OCI-LY1 (cell line): Measurements from ENCODE around the gene GID8.

Source experiments
- H2AFZ ChIP-seq: fragments of 200-600 bp; sonication (generic), shearing (Covaris generic); 2 replicates; pipeline ENCODE4 v1.6.0; 2014; ENCODE audit warnings: antibody characterized with exemption, mild to moderate bottlenecking, low read length
- H3F3A ChIP-seq: fragments of 200-600 bp; sonication (generic), shearing (Covaris generic); 2 replicates; pipeline ENCODE4 v1.6.0; 2014; ENCODE audit warnings: mild to moderate bottlenecking, antibody characterized with exemption, low read length, moderate library complexity; ENCODE audit not compliant: insufficient read depth
- H3K27ac ChIP-seq: fragments of 200-600 bp; sonication (generic); 2 replicates; pipeline ENCODE4 v1.5.1; 2014; ENCODE audit warnings: low read length, mixed run types, mild to moderate bottlenecking, low read depth; ENCODE audit not compliant: poor library complexity, severe bottlenecking
- H3K27me3 ChIP-seq: fragments of 200-600 bp; sonication (generic); 2 replicates; pipeline ENCODE4 v1.6.0; 2014; ENCODE audit warnings: antibody characterized with exemption, mild to moderate bottlenecking, low read length, moderate library complexity; ENCODE audit not compliant: insufficient read depth
- H3K36me3 ChIP-seq: fragments of 200-600 bp; sonication (generic); 2 replicates; pipeline ENCODE4 v1.6.1; 2014; ENCODE audit warnings: mild to moderate bottlenecking, antibody characterized with exemption, low read length, moderate library complexity, mixed read lengths; ENCODE audit not compliant: insufficient read depth
- H3K4me1 ChIP-seq: fragments of 200-600 bp; sonication (generic); 2 replicates; pipeline ENCODE4 v1.5.1; 2014; ENCODE audit warnings: mild to moderate bottlenecking, low read length, moderate library complexity; ENCODE audit not compliant: insufficient read depth, severe bottlenecking
- H3K4me2 ChIP-seq: fragments of 200-600 bp; sonication (generic), shearing (Covaris generic); 2 replicates; pipeline ENCODE4 v1.6.1; 2014; ENCODE audit warnings: low read length
- H3K4me3 ChIP-seq: fragments of 200-600 bp; sonication (generic); 2 replicates; pipeline ENCODE4 v1.5.1; 2014; ENCODE audit warnings: low read length, low read depth, mild to moderate bottlenecking, mixed read lengths; ENCODE audit not compliant: poor library complexity, severe bottlenecking
- H3K79me2 ChIP-seq: fragments of 200-600 bp; shearing (Covaris generic); 2 replicates; pipeline ENCODE4 v1.6.1; 2016; ENCODE audit warnings: mixed run types, low read length, mixed read lengths; ENCODE audit not compliant: insufficient read depth
- H3K9ac ChIP-seq: fragments of 200-600 bp; sonication (generic), shearing (Covaris generic); 2 replicates; pipeline ENCODE4 v1.6.1; 2014; ENCODE audit warnings: mild to moderate bottlenecking, low read length, mixed read lengths
- H3K9me2 ChIP-seq: fragments of 200-600 bp; sonication (generic), shearing (Covaris generic); 2 replicates; pipeline ENCODE4 v1.6.1; 2014; ENCODE audit warnings: low read depth, mild to moderate bottlenecking, low read length, mixed read lengths
- H3K9me3 ChIP-seq: fragments of 200-600 bp; shearing (Covaris generic); 2 replicates; pipeline ENCODE4 v1.6.1; 2014; ENCODE audit warnings: low read length, mixed read lengths
- H4K20me1 ChIP-seq: fragments of 200-600 bp; sonication (generic), shearing (Covaris generic); 2 replicates; pipeline ENCODE4 v1.6.0; 2016; ENCODE audit warnings: mild to moderate bottlenecking, low read length; ENCODE audit not compliant: insufficient read depth
- EZH2 ChIP-seq: fragments of 200-600 bp; sonication (generic), shearing (Covaris generic); IDR thresholded peaks from 2 replicates; pipeline ENCODE4 v1.8.0; 2017; ENCODE audit warnings: borderline replicate concordance, mixed run types, mild to moderate bottlenecking, antibody characterized with exemption, low read length, moderate library complexity, mixed read lengths
- TF ChIP-seq, protein P1 (sequence below): fragments of 200-600 bp; sonication (generic), shearing (Covaris generic); IDR thresholded peaks from 2 replicates; pipeline ENCODE4 v1.5.1; 2017; ENCODE audit warnings: mild to moderate bottlenecking, antibody characterized with exemption, low read length, moderate library complexity, mixed read lengths

GID8 gene

DNA sequence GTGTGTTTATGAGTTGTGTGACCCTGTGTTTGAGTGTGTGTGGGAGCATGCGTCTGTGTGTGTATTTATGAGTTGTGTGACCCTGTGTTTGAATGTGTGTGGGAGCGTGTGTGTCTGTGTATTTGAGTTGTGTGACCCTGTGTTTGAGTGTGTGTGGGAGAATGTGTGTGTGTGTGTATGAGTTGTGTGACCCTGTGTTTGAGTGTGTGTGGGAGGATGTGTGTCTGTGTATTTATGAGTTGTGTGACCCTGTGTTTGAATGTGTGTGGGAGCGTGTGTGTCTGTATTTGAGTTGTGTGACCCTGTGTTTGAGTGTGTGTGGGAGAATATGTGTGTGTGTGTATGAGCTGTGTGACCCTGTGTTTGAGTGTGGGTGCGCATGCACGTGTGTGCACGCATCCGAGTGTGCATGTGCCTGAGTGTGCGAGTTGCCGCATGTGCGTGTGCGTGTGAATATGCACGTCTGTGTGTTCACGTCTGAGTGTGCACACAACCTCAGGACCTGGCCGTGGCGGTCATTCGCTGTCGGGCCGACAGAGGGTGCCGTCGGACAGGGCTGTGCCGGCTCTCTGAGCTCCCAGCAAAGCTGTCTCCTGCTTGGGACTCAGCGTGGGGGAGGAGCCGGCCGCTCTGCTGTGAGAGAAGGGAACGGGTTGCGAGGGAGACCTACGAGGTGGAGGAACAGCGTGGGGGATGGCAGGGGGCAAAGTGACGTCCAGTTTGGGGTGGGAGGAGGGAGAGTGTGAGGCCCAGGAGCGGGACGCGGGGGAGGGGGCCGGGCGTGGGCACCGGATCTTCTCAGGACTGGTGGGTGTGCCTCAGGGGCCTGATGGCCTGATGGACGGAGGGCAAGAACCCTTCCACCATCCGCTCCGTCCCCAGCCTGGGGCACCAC lies 34.2 kb downstream of the GID8 start:
- no peak overlapping the region for H3K27ac ChIP-seq
- H3K4me2 ChIP-seq = no peak overlapping the region
- H3K27me3 ChIP-seq = 0 out of 2 replicates have a peak, but pooled peaks cover 13% of the 10 kb centered on the region
- no peaks in the 10 kb centered on the region for H3K9me3 ChIP-seq
- no peak overlapping the region for H3K4me3 ChIP-seq
- H3K36me3 ChIP-seq = no peaks in the 10 kb centered on the region; the same call in 1 of the 2 replicates
- TF ChIP-seq EZH2 = no peak
- TF ChIP-seq, protein P1, sequence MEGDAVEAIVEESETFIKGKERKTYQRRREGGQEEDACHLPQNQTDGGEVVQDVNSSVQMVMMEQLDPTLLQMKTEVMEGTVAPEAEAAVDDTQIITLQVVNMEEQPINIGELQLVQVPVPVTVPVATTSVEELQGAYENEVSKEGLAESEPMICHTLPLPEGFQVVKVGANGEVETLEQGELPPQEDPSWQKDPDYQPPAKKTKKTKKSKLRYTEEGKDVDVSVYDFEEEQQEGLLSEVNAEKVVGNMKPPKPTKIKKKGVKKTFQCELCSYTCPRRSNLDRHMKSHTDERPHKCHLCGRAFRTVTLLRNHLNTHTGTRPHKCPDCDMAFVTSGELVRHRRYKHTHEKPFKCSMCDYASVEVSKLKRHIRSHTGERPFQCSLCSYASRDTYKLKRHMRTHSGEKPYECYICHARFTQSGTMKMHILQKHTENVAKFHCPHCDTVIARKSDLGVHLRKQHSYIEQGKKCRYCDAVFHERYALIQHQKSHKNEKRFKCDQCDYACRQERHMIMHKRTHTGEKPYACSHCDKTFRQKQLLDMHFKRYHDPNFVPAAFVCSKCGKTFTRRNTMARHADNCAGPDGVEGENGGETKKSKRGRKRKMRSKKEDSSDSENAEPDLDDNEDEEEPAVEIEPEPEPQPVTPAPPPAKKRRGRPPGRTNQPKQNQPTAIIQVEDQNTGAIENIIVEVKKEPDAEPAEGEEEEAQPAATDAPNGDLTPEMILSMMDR = peak; percentile 76
- H3K79me2 ChIP-seq = no peaks in the 10 kb centered on the region
- H3F3A ChIP-seq = no peaks in the 10 kb centered on the region
- peaks cover 1% of the 10 kb centered on the region for H3K4me1 ChIP-seq
- no peak overlapping the region for H3K9ac ChIP-seq
- H3K9me2 ChIP-seq = no peaks in the 10 kb centered on the region
- H4K20me1 ChIP-seq = no peaks in the 10 kb centered on the region
- H2AFZ ChIP-seq = no peak overlapping the region

DNA sequence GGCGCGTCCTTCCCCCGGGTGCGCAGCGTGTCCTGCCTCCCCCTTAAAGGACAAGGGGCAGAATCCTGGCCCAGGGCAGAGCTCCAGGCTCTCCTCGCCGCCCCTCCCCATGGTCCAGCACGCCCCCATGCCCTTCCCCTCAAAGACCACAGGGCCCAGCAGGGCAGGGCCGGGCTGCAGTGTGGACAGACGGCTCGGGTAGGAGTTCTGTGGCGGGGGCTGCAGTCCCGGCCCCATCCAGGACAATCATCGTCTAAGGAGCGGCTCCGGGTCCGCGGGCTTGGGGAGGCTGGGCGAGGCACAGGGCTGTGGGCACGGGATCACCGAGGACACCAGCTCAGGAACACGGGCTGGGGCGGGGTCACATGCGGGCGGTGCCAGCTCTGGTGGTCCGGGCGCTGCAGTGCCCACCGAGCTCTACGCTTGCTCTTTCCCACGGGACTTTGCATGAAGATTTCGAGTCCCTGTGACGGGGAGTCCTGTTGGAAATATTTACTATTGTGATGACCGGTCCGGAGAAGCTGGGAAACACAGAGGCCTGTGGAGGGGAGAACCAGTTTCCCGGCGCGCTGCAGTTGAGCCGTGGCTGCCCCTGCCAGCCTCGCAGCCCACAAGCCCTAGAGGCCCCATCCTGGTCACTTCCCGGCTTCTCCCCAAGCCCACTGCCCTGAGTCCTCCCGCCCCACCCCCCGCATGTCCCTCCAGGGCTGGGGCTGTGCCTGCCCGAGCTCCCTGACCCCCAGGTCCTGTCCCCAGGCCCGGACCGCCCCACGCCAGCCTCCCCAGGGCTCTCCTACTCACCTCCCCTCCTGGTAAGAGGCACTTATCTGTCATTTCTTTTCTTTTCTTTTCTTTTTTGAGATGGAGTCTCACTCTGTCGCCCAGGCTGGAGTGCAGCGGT lies 35.1 kb downstream of the GID8 start:
- H2AFZ ChIP-seq = no peak overlapping the region
- H3K9me3 ChIP-seq = no peaks in the 10 kb centered on the region

DNA sequence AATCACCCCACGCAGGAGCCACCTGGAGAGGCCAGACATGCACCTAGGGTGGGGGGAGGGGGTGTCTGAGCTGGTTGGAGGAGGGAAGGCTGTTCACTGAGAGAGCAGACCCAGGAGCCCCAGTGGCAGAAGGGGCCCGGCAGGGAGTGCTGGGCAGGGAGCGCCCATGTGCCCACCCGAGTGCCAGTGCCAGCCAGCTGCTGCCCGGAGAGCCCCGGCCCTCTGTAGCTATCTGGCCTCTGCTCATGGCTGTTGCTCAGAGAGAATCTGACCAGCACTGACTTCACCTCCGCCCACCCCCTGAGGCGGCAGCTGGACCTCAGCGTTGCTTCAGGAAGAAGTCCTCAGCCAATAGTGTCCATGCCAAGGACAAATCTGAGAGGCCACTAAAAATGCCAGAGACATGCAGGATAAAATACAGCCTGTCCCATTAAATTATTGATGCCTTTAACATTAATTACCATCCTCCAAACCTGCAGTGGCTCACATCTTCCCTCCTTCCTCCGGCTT lies 37.4 kb downstream of the GID8 start:
- Histone ChIP-seq H3K36me3 (no peaks in the 10 kb centered on the region), H3K4me1 (peaks cover 12% of the 10 kb centered on the region), H3K27ac (no peak overlapping the region), H3K4me2 (no peak overlapping the region), H3F3A (no peaks in the 10 kb centered on the region), H3K9me2 (no peaks in the 10 kb centered on the region), H3K9ac (no peak overlapping the region), H3K79me2 (no peaks in the 10 kb centered on the region), H3K9me3 (no peaks in the 10 kb centered on the region), H2AFZ (no peak overlapping the region), H4K20me1 (no peaks in the 10 kb centered on the region), H3K27me3 (0 out of 2 replicates have a peak, but pooled peaks cover 13% of the 10 kb centered on the region), H3K4me3 (no peak overlapping the region)
- TF ChIP-seq, protein P1 = no peak
- no peak for TF ChIP-seq EZH2

More for the DNA sequence above, 35.1 kb downstream of the GID8 start:
- Histone ChIP-seq H3K27ac (no peak overlapping the region), H3K4me1 (peaks cover 10% of the 10 kb centered on the region), H3K4me2 (no peak overlapping the region), H3K9ac (no peak overlapping the region), H3K27me3 (0 out of 2 replicates have a peak, but pooled peaks cover 13% of the 10 kb centered on the region), H3K4me3 (no peak overlapping the region), H3K79me2 (no peaks in the 10 kb centered on the region), H3F3A (no peaks in the 10 kb centered on the region), H3K9me2 (no peaks in the 10 kb centered on the region), H4K20me1 (no peaks in the 10 kb centered on the region), H3K36me3 (no peaks in the 10 kb centered on the region)
- TF ChIP-seq, protein P1 = no peak
- no peak for TF ChIP-seq EZH2
